ENCODE measurements around the gene CARD8.

Gene CARD8

GRCh38 chr19:48169578-48169938 is 86.2 kb downstream of the CARD8 start:
- DNase-seq, result peak; percentile 75

DNA sequence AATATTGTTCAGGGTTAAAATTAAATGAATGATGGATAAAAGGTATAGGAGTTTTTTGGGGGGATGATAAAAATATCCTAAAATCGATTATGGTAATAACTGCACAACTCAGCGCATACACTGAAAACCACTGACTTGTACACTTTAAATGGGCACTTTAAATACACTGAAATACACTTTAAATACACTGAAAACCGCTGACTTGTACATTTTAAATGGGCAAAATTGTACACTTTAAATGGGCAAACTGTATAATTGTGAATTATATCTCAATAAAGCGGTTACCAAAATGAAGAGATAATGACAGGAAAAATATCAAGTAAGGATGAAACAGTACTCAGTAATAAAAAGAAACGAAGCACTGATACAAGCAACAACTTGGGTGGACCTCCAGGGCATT is 87.0 kb downstream of the CARD8 start:
- DNase-seq, result no peak

- DNase-seq, result no peak
Measured at GRCh38 chr19:48158210-48158790, 97.4 kb downstream of the CARD8 start.
